ENCODE results near the gene PRKCE. TPM values are rescaled to one million over a fixed set of nuclear protein-coding genes. Genes with fewer than 3 reads are reported as not detected.

PRKCE gene
- total and polyA plus RNA-seq, 4 donors = 2.5 to 38.6 (median 5.8) TPM

DNA sequence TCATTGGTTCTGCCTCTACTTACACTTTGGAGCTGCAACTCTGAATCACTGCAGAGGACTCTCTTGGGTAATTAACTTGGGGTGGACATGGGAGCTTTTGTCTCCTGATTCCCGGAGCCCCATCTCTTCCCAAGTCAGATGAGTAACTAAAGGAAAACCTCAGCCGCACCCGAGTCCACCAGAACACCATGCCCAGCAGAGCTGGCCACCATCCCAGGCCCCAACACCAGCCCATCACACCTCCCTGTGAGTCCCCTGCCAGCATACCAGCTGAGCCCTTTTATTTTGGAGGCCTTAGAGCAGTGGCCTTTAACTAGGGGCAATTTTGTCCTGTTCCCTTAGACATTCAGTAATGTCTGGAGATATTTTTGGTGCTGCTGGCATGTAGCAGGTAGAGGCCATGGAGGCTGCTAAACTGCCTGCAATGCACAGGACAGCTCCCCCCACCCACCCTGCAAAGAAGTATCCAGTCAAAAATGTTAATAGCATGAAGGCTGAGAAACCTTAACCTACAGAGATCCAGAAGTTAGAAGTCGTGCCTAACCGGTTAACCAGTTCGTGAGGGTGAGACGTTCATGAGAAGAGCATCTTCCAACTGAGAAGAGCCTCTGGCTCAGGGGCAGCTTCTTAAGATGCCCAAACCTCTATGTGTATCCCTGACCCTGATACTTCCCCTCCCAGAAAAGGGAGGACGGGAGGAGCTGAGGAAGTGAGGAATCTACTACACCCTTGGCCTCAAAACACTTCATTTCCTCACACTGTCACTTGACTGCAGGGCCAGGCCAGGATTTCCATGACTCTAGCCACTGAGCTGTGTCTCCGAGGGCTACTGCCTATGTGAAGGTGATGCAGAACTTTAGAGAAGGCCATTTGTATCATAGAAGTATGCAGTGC, 505.8 kb downstream of the PRKCE start:
- 82% methylated on average over 9 of the region's 9 CpGs for WGBS
- no peak for DNase-seq (ENCODE audit: low spot score)
- Histone ChIP-seq H3K4me1 (ENCODE audit: control insufficient read depth in 4 of 4, insufficient read depth in 4 of 4, low read length in 3 of 4) (no peaks in the 10 kb centered on the region), H3K36me3 (ENCODE audit: control insufficient read depth in 4 of 4, insufficient read depth in 3 of 4, low read depth in 1 of 4, low read length in 3 of 4) (peaks cover 0 to 36% (median 7%) of the 10 kb centered on the region in 4 donors), H3K9ac (ENCODE audit: low read depth in 1 of 2, low read length in 2 of 2) (no peak overlapping the region), H3K4me3 (ENCODE audit: low read depth in 1 of 3, low read length in 3 of 3) (no peak overlapping the region), H3K27me3 (ENCODE audit: control insufficient read depth in 4 of 4, insufficient read depth in 4 of 4, low read length in 3 of 4) (no peaks in the 10 kb centered on the region), H3K27ac (ENCODE audit: low read depth in 1 of 2, low read length in 2 of 2) (peak overlapping the region in 1 of 2 donors; percentile 26), H3K9me3 (ENCODE audit: control insufficient read depth in 4 of 4, low read length in 3 of 4) (no peaks in the 10 kb centered on the region)
- TF ChIP-seq RAD21 (IDR thresholded peaks at IDR 0.05) (peak in 1 of 2 donors; percentile 12), NR2F2 (IDR thresholded peaks at IDR 0.05) (peak; percentile 54), FOXA2 (IDR thresholded peaks at IDR 0.05) (no peak), YY1 (IDR thresholded peaks at IDR 0.05) (no peak), RXRA (IDR thresholded peaks at IDR 0.05) (no peak), HNF4G (IDR thresholded peaks at IDR 0.05) (no peak)
- TF ChIP-seq, protein P1, sequence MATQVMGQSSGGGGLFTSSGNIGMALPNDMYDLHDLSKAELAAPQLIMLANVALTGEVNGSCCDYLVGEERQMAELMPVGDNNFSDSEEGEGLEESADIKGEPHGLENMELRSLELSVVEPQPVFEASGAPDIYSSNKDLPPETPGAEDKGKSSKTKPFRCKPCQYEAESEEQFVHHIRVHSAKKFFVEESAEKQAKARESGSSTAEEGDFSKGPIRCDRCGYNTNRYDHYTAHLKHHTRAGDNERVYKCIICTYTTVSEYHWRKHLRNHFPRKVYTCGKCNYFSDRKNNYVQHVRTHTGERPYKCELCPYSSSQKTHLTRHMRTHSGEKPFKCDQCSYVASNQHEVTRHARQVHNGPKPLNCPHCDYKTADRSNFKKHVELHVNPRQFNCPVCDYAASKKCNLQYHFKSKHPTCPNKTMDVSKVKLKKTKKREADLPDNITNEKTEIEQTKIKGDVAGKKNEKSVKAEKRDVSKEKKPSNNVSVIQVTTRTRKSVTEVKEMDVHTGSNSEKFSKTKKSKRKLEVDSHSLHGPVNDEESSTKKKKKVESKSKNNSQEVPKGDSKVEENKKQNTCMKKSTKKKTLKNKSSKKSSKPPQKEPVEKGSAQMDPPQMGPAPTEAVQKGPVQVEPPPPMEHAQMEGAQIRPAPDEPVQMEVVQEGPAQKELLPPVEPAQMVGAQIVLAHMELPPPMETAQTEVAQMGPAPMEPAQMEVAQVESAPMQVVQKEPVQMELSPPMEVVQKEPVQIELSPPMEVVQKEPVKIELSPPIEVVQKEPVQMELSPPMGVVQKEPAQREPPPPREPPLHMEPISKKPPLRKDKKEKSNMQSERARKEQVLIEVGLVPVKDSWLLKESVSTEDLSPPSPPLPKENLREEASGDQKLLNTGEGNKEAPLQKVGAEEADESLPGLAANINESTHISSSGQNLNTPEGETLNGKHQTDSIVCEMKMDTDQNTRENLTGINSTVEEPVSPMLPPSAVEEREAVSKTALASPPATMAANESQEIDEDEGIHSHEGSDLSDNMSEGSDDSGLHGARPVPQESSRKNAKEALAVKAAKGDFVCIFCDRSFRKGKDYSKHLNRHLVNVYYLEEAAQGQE (IDR thresholded peaks at IDR 0.05) = no peak

DNA sequence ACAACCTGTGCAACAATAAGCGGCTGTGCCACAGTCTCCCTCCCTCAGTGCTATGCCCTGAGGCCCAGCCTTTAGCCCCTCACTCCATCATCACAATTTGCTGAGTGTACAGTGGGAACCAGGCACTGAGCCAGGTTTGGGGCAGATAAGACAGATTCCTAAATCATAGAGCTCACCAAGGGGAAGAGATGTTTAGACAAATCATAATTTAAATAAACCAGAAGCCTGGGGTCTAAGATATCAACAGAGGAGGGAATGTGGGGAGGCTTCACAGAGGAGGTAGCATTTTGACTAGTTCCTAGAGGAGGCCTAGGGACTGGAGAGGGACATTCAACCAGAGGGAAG, 506.5 kb downstream of the PRKCE start:
- TF ChIP-seq RAD21 (IDR thresholded peaks at IDR 0.05) (no peak), NR2F2 (IDR thresholded peaks at IDR 0.05) (peak; percentile 36), FOXA2 (IDR thresholded peaks at IDR 0.05) (no peak), YY1 (IDR thresholded peaks at IDR 0.05) (no peak)
- TF ChIP-seq, protein P1 (IDR thresholded peaks at IDR 0.05) = no peak
- H3K4me1 ChIP-seq (ENCODE audit: control insufficient read depth in 4 of 4, insufficient read depth in 4 of 4, low read length in 3 of 4) = no peaks in the 10 kb centered on the region
- H3K4me3 ChIP-seq (ENCODE audit: low read depth in 1 of 3, low read length in 3 of 3) = no peak overlapping the region
- no peak for DNase-seq (ENCODE audit: low spot score)
- 80% methylated on average over 1 of the region's 1 CpG for WGBS
- peaks cover 0 to 37% (median 7%) of the 10 kb centered on the region in 4 donors for H3K36me3 ChIP-seq (ENCODE audit: control insufficient read depth in 4 of 4, insufficient read depth in 3 of 4, low read depth in 1 of 4, low read length in 3 of 4)
- no peaks in the 10 kb centered on the region for H3K27me3 ChIP-seq (ENCODE audit: control insufficient read depth in 4 of 4, insufficient read depth in 4 of 4, low read length in 3 of 4)
- no peak overlapping the region for H3K9ac ChIP-seq (ENCODE audit: low read depth in 1 of 2, low read length in 2 of 2)
- no peaks in the 10 kb centered on the region for H3K9me3 ChIP-seq (ENCODE audit: control insufficient read depth in 4 of 4, low read length in 3 of 4)
- H3K27ac ChIP-seq (ENCODE audit: low read depth in 1 of 2, low read length in 2 of 2) = peak overlapping the region in 1 of 2 donors; percentile 26

DNA sequence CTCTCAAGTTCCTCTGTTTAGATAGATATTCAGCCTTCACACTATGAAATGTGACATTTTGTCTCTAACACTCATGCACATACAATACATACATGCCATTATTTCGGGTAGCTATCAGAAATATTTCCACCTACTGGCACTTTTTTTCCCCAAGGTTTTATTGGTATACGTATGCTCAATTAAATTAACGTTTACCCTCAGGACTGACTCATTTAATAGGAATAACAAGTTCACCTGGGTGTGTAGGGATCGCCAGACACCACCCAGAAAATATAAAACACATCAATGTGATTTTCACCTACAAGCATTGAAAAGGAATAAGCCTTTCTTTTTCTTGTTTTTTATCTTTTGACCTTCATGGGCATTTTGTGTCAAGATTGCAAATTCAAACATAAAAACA, 507.2 kb downstream of the PRKCE start:
- H3K27me3 ChIP-seq (ENCODE audit: control insufficient read depth in 4 of 4, insufficient read depth in 4 of 4, low read length in 3 of 4) = no peaks in the 10 kb centered on the region
- no peaks in the 10 kb centered on the region for H3K9me3 ChIP-seq (ENCODE audit: control insufficient read depth in 4 of 4, low read length in 3 of 4)
- DNase-seq (ENCODE audit: low spot score) = no peak
- no peaks in the 10 kb centered on the region for H3K4me1 ChIP-seq (ENCODE audit: control insufficient read depth in 4 of 4, insufficient read depth in 4 of 4, low read length in 3 of 4)
- H3K36me3 ChIP-seq (ENCODE audit: control insufficient read depth in 4 of 4, insufficient read depth in 3 of 4, low read depth in 1 of 4, low read length in 3 of 4) = peaks cover 0 to 35% (median 7%) of the 10 kb centered on the region in 4 donors
- no peak overlapping the region for H3K27ac ChIP-seq (ENCODE audit: low read depth in 1 of 2, low read length in 2 of 2)
- no peak overlapping the region for H3K4me3 ChIP-seq (ENCODE audit: low read depth in 1 of 3, low read length in 3 of 3)
- TF ChIP-seq SP1 (IDR thresholded peaks at IDR 0.05) (no peak), TAF1 (conservative IDR thresholded peaks at IDR 0.05) (no peak), HNF4G (IDR thresholded peaks at IDR 0.05) (no peak), YY1 (IDR thresholded peaks at IDR 0.05) (no peak), FOXA1 (IDR thresholded peaks at IDR 0.05) (no peak), JUND (IDR thresholded peaks at IDR 0.05) (no peak), GABPA (IDR thresholded peaks at IDR 0.05 in 1 of 2, conservative IDR thresholded peaks at IDR 0.05 in 1 of 2) (no peak), RAD21 (IDR thresholded peaks at IDR 0.05) (no peak), RXRA (IDR thresholded peaks at IDR 0.05) (no peak), HNF4A (conservative IDR thresholded peaks at IDR 0.05) (no peak)
- TF ChIP-seq, protein P2, sequence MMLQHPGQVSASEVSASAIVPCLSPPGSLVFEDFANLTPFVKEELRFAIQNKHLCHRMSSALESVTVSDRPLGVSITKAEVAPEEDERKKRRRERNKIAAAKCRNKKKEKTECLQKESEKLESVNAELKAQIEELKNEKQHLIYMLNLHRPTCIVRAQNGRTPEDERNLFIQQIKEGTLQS (IDR thresholded peaks at IDR 0.05) = no peak
- TF ChIP-seq, protein P3, sequence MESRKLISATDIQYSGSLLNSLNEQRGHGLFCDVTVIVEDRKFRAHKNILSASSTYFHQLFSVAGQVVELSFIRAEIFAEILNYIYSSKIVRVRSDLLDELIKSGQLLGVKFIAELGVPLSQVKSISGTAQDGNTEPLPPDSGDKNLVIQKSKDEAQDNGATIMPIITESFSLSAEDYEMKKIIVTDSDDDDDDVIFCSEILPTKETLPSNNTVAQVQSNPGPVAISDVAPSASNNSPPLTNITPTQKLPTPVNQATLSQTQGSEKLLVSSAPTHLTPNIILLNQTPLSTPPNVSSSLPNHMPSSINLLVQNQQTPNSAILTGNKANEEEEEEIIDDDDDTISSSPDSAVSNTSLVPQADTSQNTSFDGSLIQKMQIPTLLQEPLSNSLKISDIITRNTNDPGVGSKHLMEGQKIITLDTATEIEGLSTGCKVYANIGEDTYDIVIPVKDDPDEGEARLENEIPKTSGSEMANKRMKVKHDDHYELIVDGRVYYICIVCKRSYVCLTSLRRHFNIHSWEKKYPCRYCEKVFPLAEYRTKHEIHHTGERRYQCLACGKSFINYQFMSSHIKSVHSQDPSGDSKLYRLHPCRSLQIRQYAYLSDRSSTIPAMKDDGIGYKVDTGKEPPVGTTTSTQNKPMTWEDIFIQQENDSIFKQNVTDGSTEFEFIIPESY (IDR thresholded peaks at IDR 0.05) = no peak
- WGBS = 88% methylated on average over 4 of the region's 4 CpGs
- no peak overlapping the region for H3K9ac ChIP-seq (ENCODE audit: low read depth in 1 of 2, low read length in 2 of 2)

Measured in liver (tissue), 9 donors.